ENCODE data around the gene NDUFB1.

NDUFB1 gene

GRCh38 chr14:92122761-92123160, 1.3 kb upstream of the NDUFB1 start:
- TF ChIP-seq ELF4 (IDR thresholded peaks at IDR 0.05), result no peak
- no peak for TF ChIP-seq BHLHE40 (IDR thresholded peaks at IDR 0.05; ENCODE audit: borderline replicate concordance)
- TF ChIP-seq ZNF384 (IDR thresholded peaks at IDR 0.05), result no peak
- TF ChIP-seq FOXK2 (IDR thresholded peaks at IDR 0.05), result no peak
- no peak for TF ChIP-seq FOXM1 (IDR thresholded peaks at IDR 0.05; ENCODE audit: borderline replicate concordance)
- TF ChIP-seq CTBP1 (IDR thresholded peaks at IDR 0.05; ENCODE audit: borderline replicate concordance), result no peak
- no peak for DNase-seq (ENCODE audit: extremely low spot score)
- ChIA-PET CTCF (interaction anchor here (1.2 to 3.8 kb wide), 2 partner anchors 15 to 16 kb away, joined by 3 to 31 read pairs; partner anchors contain the start of gene ATXN3), POLR2A (interaction anchor here (1.5 to 6.6 kb wide), 5 partner anchors 10 to 83 kb away, joined by 4 to 77 read pairs (median 20); partner anchors contain the start of genes ATXN3 and TRIP11)

GRCh38 chr14:92122351-92122677, 808 bp upstream of the NDUFB1 start:
- ChIA-PET POLR2A (interaction anchor here (0.6 to 6.6 kb wide), 10 partner anchors 11 to 613 kb away, joined by 3 to 77 read pairs (median 6); partner anchors contain the start of genes ATXN3 and TRIP11), CTCF (interaction anchor here (1.0 to 3.8 kb wide), 3 partner anchors 15 to 410 kb away, joined by 3 to 31 read pairs (median 4); partner anchors contain the start of gene ATXN3)
- DNase-seq (ENCODE audit: extremely low spot score), result no peak
- TF ChIP-seq L3MBTL2 (conservative IDR thresholded peaks at IDR 0.05) (peak; percentile 59; the same call in 1 of the 2 replicates), TARDBP (IDR thresholded peaks at IDR 0.05) (no peak)

GRCh38 chr14:92121207-92121669, 268 bp downstream of the NDUFB1 start:
- ChIA-PET CTCF (interaction anchor here (1.0 to 3.8 kb wide), 2 partner anchors 14 to 411 kb away, joined by 4 to 31 read pairs; partner anchors contain the start of gene ATXN3), POLR2A (interaction anchor here (0.5 to 6.6 kb wide), 14 partner anchors 10 to 612 kb away, joined by 3 to 77 read pairs (median 4); partner anchors contain the start of genes ATXN3 and TRIP11)
- TF ChIP-seq ZNF384 (IDR thresholded peaks at IDR 0.05) (no peak), LEF1 (IDR thresholded peaks at IDR 0.05; ENCODE audit: borderline replicate concordance) (no peak), SP1 (IDR thresholded peaks at IDR 0.05) (no peak), NFRKB (IDR thresholded peaks at IDR 0.05) (no peak), ELF4 (IDR thresholded peaks at IDR 0.05) (no peak), ARNT (IDR thresholded peaks at IDR 0.05) (no peak), L3MBTL2 (conservative IDR thresholded peaks at IDR 0.05) (no peak), FOXK2 (IDR thresholded peaks at IDR 0.05) (no peak), SUZ12 (IDR thresholded peaks at IDR 0.05) (no peak), BHLHE40 (IDR thresholded peaks at IDR 0.05; ENCODE audit: borderline replicate concordance) (no peak), TARDBP (IDR thresholded peaks at IDR 0.05) (no peak), CTBP1 (IDR thresholded peaks at IDR 0.05; ENCODE audit: borderline replicate concordance) (no peak), PKNOX1 (IDR thresholded peaks at IDR 0.05) (no peak), FOXA1 (IDR thresholded peaks at IDR 0.05) (no peak), HDGF (IDR thresholded peaks at IDR 0.05; ENCODE audit: borderline replicate concordance) (no peak)
- peak; percentile 42 for DNase-seq (ENCODE audit: extremely low spot score)

- ChIA-PET CTCF (no interaction called here), POLR2A (interaction anchor here (4.7 kb wide), 1 partner anchor 12 kb away, joined by 77 read pairs; the partner anchor contains the start of genes CPSF2 and NDUFB1)
- TF ChIP-seq SUZ12 (IDR thresholded peaks at IDR 0.05) (no peak), BHLHE40 (IDR thresholded peaks at IDR 0.05; ENCODE audit: borderline replicate concordance) (no peak), L3MBTL2 (conservative IDR thresholded peaks at IDR 0.05) (no peak), HDGF (IDR thresholded peaks at IDR 0.05; ENCODE audit: borderline replicate concordance) (no peak), LEF1 (IDR thresholded peaks at IDR 0.05; ENCODE audit: borderline replicate concordance) (no peak), TARDBP (IDR thresholded peaks at IDR 0.05) (no peak), ZNF384 (IDR thresholded peaks at IDR 0.05) (no peak), PKNOX1 (IDR thresholded peaks at IDR 0.05) (no peak), ARNT (IDR thresholded peaks at IDR 0.05) (no peak), NFRKB (IDR thresholded peaks at IDR 0.05) (no peak), FOXK2 (IDR thresholded peaks at IDR 0.05) (no peak), SP1 (IDR thresholded peaks at IDR 0.05) (no peak), ELF4 (IDR thresholded peaks at IDR 0.05) (no peak), CTBP1 (IDR thresholded peaks at IDR 0.05; ENCODE audit: borderline replicate concordance) (no peak), FOXA1 (IDR thresholded peaks at IDR 0.05) (no peak), FOXM1 (IDR thresholded peaks at IDR 0.05; ENCODE audit: borderline replicate concordance) (no peak)
- no peak for DNase-seq (ENCODE audit: extremely low spot score)
Observed at GRCh38 chr14:92109490-92109889, 12.0 kb downstream of the NDUFB1 start.

GRCh38 chr14:92108345-92109254, 12.9 kb downstream of the NDUFB1 start:
- no peak for DNase-seq (ENCODE audit: extremely low spot score)
- POLR2A ChIA-PET, result interaction anchor here (4.7 kb wide), 1 partner anchor 12 kb away, joined by 77 read pairs; the partner anchor contains the start of genes CPSF2 and NDUFB1
- TF ChIP-seq FOXM1 (IDR thresholded peaks at IDR 0.05; ENCODE audit: borderline replicate concordance), result no peak
- TF ChIP-seq ZNF384 (IDR thresholded peaks at IDR 0.05), result no peak
- no peak for TF ChIP-seq FOXK2 (IDR thresholded peaks at IDR 0.05)
- TF ChIP-seq ARNT (IDR thresholded peaks at IDR 0.05), result no peak
- TF ChIP-seq PKNOX1 (IDR thresholded peaks at IDR 0.05), result no peak
- no peak for TF ChIP-seq L3MBTL2 (conservative IDR thresholded peaks at IDR 0.05)
- TF ChIP-seq TARDBP (IDR thresholded peaks at IDR 0.05), result no peak
- TF ChIP-seq NFRKB (IDR thresholded peaks at IDR 0.05), result no peak
- TF ChIP-seq LEF1 (IDR thresholded peaks at IDR 0.05; ENCODE audit: borderline replicate concordance), result no peak
- no peak for TF ChIP-seq SP1 (IDR thresholded peaks at IDR 0.05)
- TF ChIP-seq ELF4 (IDR thresholded peaks at IDR 0.05), result no peak
- no peak for TF ChIP-seq BHLHE40 (IDR thresholded peaks at IDR 0.05; ENCODE audit: borderline replicate concordance)
- no peak for TF ChIP-seq HDGF (IDR thresholded peaks at IDR 0.05; ENCODE audit: borderline replicate concordance)
- TF ChIP-seq CTBP1 (IDR thresholded peaks at IDR 0.05; ENCODE audit: borderline replicate concordance), result no peak
- TF ChIP-seq FOXA1 (IDR thresholded peaks at IDR 0.05), result no peak
- no peak for TF ChIP-seq SUZ12 (IDR thresholded peaks at IDR 0.05)
- CTCF ChIA-PET, result no interaction called here

All from HEK293T (cell line).